ENCODE results near the gene CFAP119.

The CFAP119 gene

DNA sequence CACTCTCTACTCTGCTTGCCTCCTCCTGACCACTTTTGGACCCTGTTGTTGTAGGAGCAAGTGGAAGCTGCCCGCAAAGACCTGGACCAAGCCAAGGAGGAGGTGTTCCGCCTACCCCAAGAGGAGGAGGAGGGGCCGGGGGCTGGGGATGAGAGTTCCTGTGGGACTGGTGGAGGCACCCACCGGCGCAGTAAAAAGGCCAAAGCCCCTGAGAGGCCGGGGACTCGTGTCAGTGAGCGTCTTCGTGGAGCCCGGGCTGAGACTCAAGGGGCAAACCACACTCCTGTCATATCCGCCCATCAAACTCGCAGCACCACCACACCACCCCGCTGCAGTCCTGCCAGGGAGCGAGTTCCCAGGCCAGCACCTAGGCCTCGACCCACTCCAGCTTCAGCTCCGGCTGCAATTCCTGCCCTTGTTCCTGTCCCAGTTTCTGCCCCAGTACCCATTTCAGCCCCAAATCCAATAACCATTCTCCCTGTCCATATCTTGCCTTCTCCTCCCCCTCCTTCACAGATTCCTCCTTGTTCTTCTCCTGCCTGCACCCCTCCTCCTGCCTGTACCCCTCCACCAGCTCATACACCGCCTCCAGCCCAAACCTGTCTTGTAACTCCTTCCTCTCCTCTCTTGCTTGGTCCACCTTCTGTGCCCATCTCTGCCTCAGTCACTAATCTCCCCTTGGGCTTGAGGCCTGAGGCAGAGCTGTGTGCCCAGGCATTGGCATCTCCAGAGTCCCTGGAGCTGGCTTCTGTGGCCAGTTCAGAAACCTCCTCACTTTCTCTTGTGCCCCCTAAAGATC lies 24.7 kb downstream of the CFAP119 start:
- Mint-ChIP-seq H3K9me3 (no peaks in the 10 kb centered on the region), H3K36me3 (ENCODE audit: low read depth) (peaks cover 73% of the 10 kb centered on the region), H3K4me3 (no peak overlapping the region), H3K27ac (peak overlapping the region; percentile 64), H3K4me1 (peaks cover 7% of the 10 kb centered on the region), H3K27me3 (ENCODE audit: low read depth, poor library complexity) (no peaks in the 10 kb centered on the region)
- TF ChIP-seq, protein P1, sequence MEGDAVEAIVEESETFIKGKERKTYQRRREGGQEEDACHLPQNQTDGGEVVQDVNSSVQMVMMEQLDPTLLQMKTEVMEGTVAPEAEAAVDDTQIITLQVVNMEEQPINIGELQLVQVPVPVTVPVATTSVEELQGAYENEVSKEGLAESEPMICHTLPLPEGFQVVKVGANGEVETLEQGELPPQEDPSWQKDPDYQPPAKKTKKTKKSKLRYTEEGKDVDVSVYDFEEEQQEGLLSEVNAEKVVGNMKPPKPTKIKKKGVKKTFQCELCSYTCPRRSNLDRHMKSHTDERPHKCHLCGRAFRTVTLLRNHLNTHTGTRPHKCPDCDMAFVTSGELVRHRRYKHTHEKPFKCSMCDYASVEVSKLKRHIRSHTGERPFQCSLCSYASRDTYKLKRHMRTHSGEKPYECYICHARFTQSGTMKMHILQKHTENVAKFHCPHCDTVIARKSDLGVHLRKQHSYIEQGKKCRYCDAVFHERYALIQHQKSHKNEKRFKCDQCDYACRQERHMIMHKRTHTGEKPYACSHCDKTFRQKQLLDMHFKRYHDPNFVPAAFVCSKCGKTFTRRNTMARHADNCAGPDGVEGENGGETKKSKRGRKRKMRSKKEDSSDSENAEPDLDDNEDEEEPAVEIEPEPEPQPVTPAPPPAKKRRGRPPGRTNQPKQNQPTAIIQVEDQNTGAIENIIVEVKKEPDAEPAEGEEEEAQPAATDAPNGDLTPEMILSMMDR (IDR thresholded peaks at IDR 0.05) = no peak
- no peak for DNase-seq

DNA sequence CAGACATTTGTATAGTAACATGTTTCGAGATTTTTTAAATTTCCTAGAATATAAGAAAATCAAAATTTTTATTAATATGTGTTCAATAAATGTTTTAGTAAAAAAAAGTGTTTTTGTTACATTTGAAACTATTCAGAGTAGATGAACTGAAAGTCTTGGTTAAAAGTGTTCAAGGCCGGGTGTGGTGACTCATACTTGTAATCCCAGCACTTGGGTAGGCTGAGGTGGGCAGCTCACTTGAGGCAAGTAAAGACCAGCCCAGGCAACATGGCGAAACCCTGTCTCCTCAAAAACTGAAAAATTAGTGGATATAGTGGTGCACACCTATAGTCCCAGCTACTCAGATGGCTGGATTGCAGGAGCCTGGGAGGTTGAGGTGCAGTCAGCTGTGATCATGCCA lies 30.5 kb downstream of the CFAP119 start:
- H3K27me3 Mint-ChIP-seq (ENCODE audit: low read depth, poor library complexity) = peaks cover 3% of the 10 kb centered on the region
- H3K4me3 Mint-ChIP-seq = no peak overlapping the region
- no peak for DNase-seq
- no peaks in the 10 kb centered on the region for H3K4me1 Mint-ChIP-seq
- TF ChIP-seq, protein P1 (IDR thresholded peaks at IDR 0.05) = no peak
- H3K9me3 Mint-ChIP-seq = no peaks in the 10 kb centered on the region
- peaks cover 71% of the 10 kb centered on the region for H3K36me3 Mint-ChIP-seq (ENCODE audit: low read depth)
- no peak overlapping the region for H3K27ac Mint-ChIP-seq

DNA sequence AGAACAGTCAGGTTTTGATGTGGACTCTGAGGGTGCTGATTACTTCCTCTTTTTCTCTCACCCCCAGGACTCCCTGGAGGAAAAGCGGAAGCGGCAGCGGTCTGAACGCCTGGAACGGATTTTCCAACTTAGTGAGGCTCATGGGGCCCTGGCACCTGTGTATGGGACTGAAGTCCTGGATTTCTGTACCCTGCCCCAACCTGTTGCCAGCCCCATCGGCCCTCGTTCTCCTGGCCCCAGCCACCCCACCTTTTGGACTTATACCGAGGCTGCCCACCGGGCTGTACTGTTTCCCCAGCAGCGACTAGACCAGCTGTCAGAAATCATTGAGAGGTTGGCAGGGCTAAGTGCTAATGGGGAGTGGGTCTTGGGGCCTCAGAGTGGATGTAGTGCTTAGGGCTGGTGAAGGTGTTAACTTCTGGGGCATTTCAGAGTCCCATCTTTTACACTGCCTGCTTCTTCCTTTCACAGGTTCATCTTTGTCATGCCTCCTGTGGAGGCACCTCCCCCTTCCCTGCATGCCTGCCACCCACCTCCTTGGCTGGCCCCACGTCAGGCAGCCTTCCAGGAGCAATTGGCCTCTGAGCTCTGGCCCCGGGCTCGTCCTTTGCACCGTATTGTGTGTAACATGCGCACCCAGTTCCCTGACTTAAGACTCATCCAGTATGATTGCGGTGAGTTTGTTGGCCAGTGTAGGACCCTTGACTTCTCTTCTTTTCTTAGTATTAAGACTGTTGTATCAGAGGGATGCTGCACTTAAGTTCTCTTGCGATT lies 32.8 kb downstream of the CFAP119 start:
- H3K36me3 Mint-ChIP-seq (ENCODE audit: low read depth) = peaks cover 78% of the 10 kb centered on the region
- no peak for DNase-seq
- no peak overlapping the region for H3K27ac Mint-ChIP-seq
- no peaks in the 10 kb centered on the region for H3K9me3 Mint-ChIP-seq
- H3K27me3 Mint-ChIP-seq (ENCODE audit: low read depth, poor library complexity) = peaks cover 7% of the 10 kb centered on the region
- no peaks in the 10 kb centered on the region for H3K4me1 Mint-ChIP-seq
- TF ChIP-seq, protein P1 (IDR thresholded peaks at IDR 0.05) = no peak
- no peak overlapping the region for H3K4me3 Mint-ChIP-seq

DNA sequence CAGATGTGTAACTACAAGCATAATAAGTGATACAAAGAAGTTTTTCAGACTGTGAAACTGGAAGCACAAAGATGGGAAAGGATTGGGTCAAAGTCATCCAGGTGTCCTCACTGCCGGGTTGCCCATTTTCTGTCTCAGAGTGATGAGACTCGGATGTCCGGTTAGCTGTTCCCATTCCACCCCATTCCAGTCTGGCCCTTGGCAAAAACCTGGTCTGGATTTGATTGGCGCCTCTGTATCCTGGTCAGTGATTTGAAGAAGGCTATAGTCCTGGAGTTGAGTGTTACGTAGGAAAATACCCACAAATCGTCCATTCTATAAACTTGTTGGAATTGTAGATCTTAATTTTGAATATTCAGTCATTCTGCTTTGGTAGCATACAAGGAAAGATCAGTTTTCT lies 33.5 kb downstream of the CFAP119 start:
- Mint-ChIP-seq H3K27me3 (ENCODE audit: low read depth, poor library complexity) (peaks cover 13% of the 10 kb centered on the region), H3K4me1 (no peaks in the 10 kb centered on the region), H3K4me3 (no peak overlapping the region), H3K36me3 (ENCODE audit: low read depth) (peaks cover 79% of the 10 kb centered on the region), H3K27ac (no peak overlapping the region), H3K9me3 (no peaks in the 10 kb centered on the region)
- TF ChIP-seq, protein P1 (IDR thresholded peaks at IDR 0.05) = no peak
- DNase-seq = no peak

DNA sequence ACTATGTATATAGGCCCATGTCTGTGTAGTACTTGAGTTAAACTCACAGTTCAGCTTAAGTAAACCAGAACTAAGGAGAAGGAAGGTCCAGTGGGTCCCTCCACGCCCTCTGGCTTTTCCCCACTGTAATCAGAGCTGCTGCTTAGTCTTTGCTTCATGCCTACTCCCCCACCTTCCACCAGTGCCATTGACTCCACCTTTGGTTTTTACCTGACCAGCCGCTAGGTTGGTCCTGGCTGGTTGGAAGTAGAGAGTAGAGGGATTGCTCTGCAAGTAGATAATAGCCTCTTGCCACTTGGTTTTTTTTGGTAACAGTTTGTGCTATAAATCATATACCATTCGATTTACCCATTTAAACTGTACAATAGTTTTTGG lies 36.5 kb downstream of the CFAP119 start:
- DNase-seq = no peak
- Mint-ChIP-seq H3K27ac (no peak overlapping the region), H3K27me3 (ENCODE audit: low read depth, poor library complexity) (peaks cover 13% of the 10 kb centered on the region), H3K4me1 (no peaks in the 10 kb centered on the region), H3K4me3 (no peak overlapping the region), H3K9me3 (no peaks in the 10 kb centered on the region), H3K36me3 (ENCODE audit: low read depth) (peaks cover 91% of the 10 kb centered on the region)
- TF ChIP-seq, protein P1 (IDR thresholded peaks at IDR 0.05) = no peak

Data from nephron progenitor cell (in vitro differentiated cells).